Endometrium (tissue), 2 donors: Measurements from ENCODE around the gene CTNNA1.
"Not testable (repeated sequence)": the region's sequence is repeated elsewhere in the genome, so short reads cannot be mapped to it uniquely, and the experiment has no call there.

ENCODE experiments used
- FAIRE-seq: peaks from 2 replicates; lab custom pipeline; 2012; peaks lifted over from hg19 to GRCh38; lab: Jason Lieb, UNC
- donor health status: control.
- donor health status: control.

CTNNA1 gene

GRCh38 chr5:138898742-138899141 is 145.5 kb downstream of the CTNNA1 start:
- no peak for FAIRE-seq

DNA sequence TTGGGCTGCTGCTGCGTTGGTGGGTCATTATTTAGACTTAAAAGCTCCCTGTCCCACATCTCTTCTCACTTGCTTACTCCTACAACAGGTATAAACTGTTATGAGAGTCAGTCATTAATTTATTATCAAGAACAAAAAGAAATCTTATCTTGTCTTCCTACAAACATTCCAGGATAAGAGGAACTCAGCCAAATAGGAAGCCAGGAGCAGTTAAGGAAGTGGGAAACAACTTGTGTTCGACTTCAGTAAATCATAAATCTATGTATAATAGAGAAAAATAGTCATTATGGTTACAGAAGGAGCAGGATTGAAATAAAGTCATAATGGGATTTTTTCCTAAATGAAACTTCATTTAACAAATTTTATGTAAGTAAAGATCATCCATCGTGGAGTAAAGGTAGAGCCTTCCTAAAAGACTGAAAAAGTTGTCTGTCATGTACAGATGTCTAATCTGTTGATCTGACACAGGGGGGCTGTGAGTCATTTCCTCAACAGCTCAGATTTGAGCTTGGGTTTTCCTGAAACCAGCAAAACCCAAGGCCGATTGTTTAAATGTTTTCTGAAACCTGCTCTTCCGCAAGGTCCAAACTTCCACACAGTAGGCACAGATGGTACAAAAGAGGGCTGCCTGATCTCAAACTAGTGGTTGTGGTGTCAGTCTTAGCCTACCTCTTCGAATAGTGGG is 147.2 kb downstream of the CTNNA1 start:
- FAIRE-seq: no peak

DNA sequence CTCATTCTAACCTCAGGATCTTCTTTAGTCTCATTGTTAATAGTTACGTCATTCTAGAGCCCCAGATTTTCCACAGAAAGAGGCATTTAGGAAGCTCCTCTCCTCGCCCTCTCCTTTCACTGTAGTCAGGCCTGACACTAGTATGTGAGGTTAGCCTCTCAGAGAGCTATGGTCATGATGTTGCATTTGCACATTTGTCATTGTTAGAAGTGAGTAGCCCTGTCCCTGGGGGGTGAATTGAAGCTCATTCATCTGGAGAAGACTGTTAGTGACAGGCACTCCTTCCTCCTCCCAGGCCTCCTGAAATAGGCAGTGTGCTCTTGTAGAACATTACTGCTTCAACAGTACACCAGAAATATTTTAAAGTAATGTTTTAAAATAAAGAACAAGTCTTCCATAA is 148.5 kb downstream of the CTNNA1 start:
- no peak for FAIRE-seq

DNA sequence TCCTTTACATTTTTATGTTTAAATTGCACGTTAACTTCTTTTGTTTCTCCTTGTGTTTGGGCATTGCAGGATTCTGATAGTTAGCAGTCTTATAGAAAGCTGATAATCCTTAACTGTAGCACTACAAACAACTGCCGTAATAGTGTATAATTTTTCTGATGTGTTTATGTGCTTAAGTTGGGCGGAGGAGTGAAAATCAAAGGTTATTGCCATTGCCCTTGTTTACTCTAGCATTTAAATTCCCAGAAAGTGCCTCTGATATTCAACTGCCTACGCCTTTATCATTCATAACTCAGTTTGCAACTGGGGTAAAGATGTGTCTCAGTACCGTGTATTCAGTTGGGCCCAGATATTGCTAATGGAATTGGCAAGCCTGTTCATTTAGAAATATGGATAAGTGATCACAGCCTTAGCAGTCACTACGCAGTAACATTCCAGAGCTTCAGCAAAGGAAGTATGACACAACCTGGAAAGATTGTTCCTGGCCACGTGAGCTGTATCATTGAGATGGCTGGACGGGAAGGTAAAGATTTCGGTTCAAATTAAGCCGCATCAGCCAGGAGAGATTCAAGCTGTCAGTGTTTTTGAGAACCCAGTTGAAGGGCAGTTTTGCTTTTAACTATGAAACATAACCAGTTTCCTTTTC is 150.0 kb downstream of the CTNNA1 start:
- FAIRE-seq: no peak

DNA sequence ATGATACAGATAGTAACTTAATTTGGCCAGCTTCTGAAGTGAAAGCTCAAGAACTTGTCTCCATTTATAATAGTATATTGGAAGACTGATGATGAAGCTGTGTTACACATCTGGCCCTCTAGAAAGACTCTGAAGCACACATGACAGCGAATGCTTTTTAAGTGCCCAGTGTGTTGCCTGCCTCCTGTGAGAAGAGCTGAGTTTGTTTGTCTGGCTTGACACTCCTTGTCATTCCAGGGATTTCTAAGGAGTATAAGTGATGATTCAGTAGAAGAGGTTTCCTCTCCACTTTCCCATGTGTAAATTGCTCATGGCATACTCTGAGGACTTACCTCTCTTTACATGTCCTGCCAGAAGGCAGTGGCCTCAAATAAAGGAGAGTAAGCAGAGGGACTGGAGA is 152.3 kb downstream of the CTNNA1 start:
- FAIRE-seq: no peak

DNA sequence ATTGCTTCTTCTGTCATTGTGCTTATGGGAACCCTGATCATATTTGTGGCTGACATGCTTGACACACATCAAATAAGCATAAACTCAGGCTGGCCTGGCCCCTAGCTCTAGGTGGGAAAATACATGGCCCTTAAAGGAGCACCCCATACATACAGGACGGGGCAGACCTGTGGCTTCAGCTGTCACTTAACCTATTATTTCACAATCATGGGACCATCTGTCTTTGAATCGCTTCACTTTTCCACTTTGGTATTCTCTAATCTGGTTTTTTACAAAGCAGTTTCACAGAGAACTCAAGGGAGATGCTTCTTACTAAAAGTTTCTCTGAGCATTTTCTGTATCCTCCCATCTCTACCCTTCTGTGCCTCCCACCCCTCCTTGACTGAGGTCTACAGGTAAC is 156.5 kb downstream of the CTNNA1 start:
- FAIRE-seq: no peak

GRCh38 chr5:138910546-138911185 is 157.4 kb downstream of the CTNNA1 start:
- FAIRE-seq: no peak

GRCh38 chr5:138911441-138911840 is 158.2 kb downstream of the CTNNA1 start:
- no peak for FAIRE-seq

GRCh38 chr5:138912093-138912492 is 158.9 kb downstream of the CTNNA1 start:
- FAIRE-seq: no peak

- FAIRE-seq: no peak
These were observed 160.5 kb downstream of the CTNNA1 start for GRCh38 chr5:138913773-138914172.

GRCh38 chr5:138914338-138914737 is 161.1 kb downstream of the CTNNA1 start:
- no peak for FAIRE-seq

DNA sequence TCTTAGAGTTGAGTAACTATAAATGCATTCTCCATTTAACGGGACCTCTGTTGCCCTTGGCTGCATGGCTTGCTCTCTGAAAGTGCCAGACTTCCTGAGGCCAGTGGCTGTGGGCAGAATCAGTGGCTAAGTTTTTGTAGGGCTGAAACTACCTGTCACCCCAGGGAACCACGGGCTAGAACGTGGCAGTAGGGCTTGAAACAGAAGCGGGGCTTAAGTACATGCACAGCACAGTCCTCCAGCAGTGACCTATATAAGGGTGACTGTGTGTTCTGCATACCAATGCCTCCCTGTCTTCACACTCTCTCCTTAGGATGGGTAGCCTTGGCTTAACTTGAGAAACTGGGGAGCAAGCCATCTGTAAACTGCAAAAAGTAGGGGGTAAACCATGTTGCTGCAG is 165.5 kb downstream of the CTNNA1 start:
- FAIRE-seq: no peak

- no peak for FAIRE-seq
These were observed 167.0 kb downstream of the CTNNA1 start for GRCh38 chr5:138920181-138920580.

DNA sequence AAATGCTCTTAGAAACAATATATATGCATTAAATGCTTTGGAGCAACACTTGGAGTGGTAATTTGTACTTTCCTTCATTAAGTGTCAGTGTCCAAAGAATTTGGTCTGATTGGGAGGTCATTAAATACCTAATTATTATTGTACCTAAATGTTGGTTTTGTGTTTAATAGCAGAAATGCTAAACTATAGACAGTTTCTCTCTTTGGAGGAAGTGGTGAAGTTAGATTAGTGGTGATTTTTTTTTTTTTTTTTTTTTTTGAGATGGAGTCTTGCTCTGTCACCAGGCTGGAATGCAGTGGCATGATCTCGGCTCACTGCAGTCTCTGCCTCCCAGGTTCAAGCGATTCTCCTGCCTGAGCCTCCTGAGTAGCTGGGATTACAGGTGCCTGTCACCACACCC is 168.1 kb downstream of the CTNNA1 start:
- not testable (repeated sequence) for FAIRE-seq

- no peak for FAIRE-seq
These were observed 169.3 kb downstream of the CTNNA1 start for GRCh38 chr5:138922494-138922893.

- FAIRE-seq: no peak
These were observed 171.9 kb downstream of the CTNNA1 start for GRCh38 chr5:138925090-138925635.

- no peak for FAIRE-seq
These were observed 173.0 kb downstream of the CTNNA1 start for GRCh38 chr5:138926257-138926656.

- no peak for FAIRE-seq
These were observed 173.6 kb downstream of the CTNNA1 start for GRCh38 chr5:138926688-138927448.

DNA sequence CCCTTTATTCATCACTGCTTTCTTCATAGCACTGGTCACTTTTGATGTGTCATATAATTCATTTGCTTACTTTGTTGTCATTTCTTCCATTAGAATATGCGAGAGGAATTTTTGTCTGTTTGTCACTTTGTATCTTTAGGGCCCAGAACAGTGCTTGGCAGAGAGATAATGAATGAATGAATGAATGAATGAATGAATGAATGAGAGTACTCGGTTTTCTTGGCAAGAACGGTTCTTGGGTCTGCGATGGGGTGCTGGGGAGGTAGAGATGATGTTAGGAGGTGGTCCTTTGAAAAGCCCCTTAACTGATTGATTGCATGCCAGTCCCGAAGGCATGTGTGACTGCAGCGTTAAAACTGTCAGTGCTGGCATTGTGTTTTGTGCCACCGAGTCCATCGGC is 174.3 kb downstream of the CTNNA1 start:
- no peak for FAIRE-seq

- no peak for FAIRE-seq
These were observed 174.8 kb downstream of the CTNNA1 start for GRCh38 chr5:138927979-138928378.

- no peak for FAIRE-seq
These were observed 176.3 kb downstream of the CTNNA1 start for GRCh38 chr5:138929571-138929955.

GRCh38 chr5:138930371-138931097 is 177.3 kb downstream of the CTNNA1 start:
- FAIRE-seq: no peak
